GM21526 (cell line): ENCODE data around the gene IBA57.

Experiments used
- ATAC-seq: cut with Tn5 transposase; IDR thresholded peaks from one replicate; pipeline ENCODE4 v1.9.1; 2021; ENCODE audit warnings: moderate library complexity; ENCODE audit not compliant: unreplicated experiment, low FRiP score

IBA57 gene

DNA sequence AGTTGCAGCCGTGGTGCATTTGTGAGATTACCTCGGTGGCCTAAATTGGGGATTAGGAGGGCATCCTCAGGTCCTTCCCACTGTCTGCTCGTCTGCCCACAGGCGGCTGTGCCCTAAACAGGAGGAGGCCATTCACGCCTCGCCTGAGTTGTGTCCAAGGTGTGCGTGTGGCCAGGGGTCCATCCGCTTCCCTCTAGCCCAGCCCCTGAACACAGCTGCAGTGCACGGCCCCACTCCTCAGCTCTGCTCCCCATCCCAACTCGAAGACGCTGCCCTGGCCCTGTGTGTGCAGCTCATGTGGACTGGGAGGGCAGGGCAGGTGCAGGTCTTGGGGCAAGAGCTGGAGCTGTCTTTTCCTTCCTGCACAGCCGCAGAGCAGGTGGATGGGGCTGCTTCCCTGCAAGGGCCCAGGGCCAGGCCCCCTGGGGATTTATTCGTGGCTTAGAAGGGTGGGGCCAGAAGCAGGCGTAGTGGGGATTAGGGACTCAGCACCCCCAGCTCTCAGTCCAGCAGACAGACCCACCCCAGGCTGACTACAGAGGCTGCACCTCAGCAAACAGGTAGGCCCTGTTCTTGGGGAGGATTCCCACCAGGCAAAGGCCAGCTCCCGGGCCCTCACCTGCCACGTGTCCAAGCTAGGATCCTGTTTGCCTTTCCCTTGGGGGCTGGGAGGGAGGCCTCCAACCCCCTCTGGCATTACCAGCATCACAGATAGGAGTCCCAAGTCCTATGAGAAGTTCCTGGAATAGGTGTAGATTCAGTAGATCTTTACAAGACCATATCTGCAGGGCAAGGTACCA is 21.2 kb upstream of the IBA57 start:
- no peak for ATAC-seq

DNA sequence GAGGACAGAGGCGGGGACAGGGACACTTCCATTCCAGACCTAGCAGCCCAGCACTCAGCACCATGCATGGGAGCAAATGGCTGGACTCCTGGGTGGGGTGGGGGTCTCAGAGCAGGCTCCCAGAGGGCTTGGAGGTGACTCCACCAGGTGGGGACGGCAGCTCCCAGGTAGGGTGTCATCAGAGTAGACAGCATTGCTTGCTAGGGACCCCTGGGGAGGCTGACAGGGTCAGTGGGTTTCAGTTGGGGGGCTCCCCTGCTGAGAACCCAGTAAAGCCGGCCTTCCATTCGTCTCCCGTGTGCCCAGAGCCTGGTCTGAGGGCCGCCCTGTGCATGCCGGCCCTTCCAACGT is 20.6 kb upstream of the IBA57 start:
- ATAC-seq, result no peak

DNA sequence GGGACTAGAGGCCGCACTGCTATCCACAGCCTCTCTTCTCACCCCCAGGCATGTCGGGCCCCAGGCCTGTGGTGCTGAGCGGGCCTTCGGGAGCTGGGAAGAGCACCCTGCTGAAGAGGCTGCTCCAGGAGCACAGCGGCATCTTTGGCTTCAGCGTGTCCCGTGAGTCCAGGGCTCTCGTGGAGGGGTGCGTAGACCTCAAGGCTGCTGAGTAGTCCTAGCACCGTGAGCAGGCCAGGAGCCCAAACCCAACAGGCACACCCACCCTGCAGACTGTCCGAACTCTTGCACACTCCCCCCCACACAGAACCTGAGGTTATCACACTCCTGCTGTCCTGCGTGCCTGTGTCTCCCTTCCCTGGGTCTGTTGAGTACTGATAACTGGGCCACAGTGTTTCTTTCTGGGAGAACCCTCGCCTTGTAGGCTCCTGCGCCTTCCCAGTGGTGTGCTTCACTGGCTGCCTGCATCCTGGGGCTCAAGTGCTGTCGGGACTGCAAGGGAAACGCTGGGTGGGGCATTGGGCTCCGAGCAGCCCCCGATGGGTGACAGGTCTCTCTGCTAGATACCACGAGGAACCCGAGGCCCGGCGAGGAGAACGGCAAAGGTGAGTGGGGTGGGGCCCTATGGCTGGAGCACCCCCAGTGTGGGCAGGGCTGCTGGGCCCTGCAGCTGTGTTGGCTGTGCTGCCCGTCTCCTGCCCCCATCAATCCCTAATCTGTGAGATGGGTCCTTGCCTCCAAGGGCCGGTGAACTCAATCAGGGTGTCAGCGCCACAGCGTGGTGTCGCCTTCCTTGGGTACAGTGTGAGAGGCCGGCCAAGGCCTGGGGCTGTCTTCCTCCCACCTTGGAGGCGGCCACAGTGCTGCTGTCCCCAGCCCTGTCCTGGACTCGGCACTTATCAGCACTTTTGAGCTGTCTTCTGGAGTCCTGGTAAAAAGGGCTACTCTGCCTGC is 19.9 kb upstream of the IBA57 start:
- no peak for ATAC-seq

DNA sequence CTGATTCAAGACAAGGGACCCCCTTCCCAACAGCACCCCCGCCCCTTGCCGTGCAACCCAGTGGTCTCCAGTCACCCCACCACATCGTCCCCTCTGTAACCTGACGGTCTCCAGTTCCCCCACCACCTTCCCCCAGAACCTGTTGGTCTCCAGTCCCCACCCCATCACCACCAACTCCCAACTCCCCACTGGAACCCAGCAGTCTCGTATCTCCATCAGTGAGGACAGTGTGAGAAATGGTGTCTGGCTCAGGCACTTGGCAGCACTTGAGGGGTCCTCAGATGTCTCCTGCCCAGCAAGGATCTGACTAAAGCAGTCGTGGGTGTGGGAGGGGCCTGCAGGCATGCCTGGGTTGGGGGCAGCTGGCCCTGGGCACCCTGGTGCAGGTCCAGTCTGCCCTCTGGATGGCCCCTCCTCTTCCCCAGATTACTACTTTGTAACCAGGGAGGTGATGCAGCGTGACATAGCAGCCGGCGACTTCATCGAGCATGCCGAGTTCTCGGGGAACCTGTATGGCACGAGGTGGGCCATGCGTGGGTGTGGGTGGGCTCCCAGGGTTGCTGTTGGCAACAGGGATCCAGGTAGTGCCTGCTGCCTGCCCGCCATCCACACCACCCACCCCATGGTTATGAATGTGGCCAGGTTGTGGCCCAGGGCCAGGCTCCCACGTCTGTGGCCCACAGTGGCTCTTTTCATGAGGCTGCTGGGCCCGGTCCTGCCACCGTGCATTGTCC is 19.0 kb upstream of the IBA57 start:
- ATAC-seq, result no peak

DNA sequence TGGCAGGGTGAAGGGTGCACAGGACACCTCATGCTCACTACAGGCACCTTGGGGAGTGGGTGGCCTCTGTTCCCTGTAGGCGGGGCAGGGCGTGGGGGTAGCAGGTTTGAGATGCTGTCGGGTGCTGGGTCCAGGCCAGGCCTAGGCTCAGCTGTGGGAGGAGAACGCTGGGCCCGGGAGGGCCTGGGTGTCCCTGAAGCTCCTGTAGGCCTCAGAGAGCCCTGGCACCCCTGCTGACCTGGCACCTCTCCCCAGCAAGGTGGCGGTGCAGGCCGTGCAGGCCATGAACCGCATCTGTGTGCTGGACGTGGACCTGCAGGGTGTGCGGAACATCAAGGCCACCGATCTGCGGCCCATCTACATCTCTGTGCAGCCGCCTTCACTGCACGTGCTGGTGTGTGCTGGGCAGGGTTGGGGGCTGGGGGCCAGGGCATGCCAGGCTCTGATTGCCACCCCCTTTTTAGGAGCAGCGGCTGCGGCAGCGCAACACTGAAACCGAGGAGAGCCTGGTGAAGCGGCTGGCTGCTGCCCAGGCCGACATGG is 18.4 kb upstream of the IBA57 start:
- no peak for ATAC-seq

DNA sequence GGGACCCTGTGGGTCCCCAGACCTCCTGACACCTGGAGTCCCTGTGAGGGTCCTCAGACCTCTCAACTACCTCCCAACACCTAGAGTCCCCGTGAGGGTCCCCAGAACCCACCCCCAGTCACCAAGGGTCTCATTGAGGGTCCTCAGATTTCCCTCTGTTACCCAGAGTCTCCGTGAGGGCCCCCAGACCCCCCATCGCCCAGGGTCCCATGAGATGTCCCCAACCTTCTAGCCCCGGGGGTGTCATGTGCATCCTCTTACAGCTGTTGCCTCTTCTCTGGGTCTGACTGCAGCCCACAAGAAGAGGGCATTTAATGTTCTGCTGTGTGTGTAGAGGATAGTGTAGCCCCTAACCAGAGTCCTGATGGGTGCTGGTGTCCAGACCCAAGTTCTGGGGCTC is 17.8 kb upstream of the IBA57 start:
- ATAC-seq, result no peak

DNA sequence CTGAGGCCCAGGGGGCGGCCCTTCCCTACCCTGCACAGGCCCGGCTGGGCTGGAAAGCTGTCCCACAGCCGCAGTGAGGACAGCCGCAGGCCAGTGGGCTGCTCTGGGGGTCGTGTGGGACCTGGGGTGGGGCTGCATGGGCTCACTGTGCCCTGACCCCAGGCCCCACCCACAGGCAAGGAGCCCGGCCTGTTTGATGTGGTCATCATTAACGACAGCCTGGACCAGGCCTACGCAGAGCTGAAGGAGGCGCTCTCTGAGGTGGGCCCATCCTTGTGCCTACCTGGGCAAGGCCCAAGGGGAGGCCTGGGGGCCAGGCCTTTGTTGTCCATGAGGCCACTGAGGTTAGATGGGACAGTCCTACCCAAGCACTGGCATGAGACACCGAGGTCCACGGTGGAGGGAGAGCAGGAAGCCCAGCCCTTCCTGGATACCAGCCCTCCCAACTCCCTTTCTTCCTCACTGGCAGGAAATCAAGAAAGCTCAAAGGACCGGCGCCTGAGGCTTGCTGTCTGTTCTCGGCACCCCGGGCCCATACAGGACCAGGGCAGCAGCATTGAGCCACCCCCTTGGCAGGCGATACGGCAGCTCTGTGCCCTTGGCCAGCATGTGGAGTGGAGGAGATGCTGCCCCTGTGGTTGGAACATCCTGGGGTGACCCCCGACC is 17.3 kb upstream of the IBA57 start:
- ATAC-seq, result no peak

DNA sequence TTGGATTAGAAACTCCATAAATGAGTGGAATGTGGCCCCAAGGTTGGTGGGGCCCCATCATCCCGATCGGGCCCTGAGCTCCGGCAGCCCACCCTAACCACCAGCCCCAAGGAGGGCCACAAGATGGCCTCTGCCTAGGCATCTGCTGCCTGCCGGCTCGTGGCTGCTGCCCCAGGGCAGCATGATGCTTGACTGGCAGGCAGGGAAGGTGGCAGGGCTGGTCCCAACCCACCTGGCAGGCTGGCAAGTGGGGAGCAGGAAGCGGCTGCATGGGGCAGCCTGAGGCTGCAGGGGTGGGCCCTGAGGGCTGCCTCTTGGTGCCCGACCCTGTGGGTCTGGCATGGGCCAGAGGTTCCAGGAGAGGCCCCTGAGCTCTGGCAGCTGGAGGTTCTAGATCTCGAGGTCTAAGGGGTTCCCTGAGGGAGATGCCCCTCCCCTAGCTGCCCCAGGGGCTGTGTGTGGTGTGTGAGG is 16.6 kb upstream of the IBA57 start:
- no peak for ATAC-seq

DNA sequence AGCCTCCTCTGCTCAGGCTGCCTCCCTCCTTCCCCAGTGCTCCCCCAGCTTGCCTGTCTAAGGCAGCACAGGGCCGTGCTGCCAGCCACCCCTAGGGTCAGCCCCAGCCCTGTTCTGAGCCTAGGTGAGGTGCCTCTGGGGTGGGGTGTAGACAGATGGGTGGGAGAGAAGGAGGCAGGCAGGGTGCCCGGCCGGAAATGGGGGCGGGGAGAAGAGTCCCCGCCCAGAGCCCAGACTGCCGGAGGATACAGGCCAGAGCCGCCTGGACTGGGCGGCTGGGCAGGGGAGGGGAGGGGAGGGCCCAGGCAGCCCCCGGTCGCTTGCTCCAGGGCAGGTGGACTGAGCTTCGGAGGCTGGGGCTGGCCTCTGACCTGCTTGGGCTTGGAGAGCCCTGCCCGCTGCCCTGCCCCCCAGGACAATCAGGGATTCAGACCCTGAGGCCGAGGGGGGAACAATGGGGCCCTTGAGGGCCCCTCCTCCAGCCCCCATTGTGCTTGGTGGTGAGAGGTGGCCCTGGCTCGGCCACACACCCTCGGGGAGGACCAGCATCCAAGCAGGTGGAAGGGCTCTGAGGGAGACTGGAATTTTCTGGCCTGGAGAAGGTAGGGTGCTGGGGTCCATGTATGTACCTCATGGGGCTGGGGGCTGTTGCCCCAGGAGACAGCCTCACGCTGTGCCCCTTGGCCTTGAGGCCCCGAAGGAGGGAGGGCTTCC is 16.0 kb upstream of the IBA57 start, which contains the start of gene GJC2:
Gene GJC2, plus strand, starts transcription at position 525 of the 714 bp plus-strand sequence. CDS start 7,829 bp downstream, outside the sequence.
- ATAC-seq, result no peak

DNA sequence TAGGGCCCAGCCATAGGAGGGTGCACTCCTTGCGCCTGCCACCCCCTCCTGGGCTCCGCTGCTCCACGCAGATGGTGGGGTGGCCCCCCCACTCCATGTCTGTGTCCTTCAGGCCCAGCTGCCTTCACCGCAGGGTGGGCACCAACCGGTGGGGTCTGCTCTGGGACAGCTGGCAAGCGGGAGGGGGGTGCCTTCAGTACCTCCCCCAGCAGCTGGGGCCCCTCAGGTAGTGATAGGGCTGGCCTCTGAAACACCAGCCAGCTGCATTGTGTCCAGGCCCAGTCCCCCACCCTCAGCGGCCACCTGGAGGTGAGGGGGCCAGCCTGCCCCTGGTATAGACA is 15.5 kb upstream of the IBA57 start:
- no peak for ATAC-seq

DNA sequence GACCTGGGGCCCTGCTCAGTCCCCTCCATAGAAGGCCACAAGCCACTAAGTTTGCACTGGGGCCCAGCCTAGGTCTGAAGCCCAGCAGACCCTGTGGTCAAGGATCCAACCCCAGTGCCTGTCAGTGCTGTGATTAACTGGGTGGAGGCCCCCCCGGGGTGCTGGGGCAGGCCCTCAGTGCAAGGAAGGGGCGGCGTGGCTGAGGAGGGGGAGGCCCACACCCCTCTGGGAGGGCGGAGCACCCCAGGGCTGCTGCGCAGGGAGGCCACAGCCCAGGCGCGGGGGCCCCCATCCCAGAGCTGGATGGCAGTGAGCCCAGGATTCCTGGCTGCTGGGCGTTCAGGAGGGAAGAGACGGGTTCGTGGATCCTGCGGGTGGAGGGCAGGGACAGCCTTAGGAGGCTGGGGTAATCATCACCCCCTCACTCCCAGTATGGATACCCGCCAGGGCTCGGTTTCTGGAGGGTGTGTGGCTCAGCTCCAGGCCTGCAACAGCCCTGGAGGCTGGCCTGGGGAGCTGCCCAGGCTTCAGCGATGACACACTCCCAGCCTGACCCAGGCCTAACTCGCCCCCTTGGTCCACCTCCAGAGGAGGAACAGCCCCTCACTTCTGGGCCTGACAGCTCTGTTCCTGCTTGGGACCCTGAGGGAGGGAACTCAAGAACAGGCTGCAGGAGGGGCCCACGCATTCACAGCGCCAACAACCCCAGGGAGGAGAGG is 15.0 kb upstream of the IBA57 start:
- no peak for ATAC-seq

DNA sequence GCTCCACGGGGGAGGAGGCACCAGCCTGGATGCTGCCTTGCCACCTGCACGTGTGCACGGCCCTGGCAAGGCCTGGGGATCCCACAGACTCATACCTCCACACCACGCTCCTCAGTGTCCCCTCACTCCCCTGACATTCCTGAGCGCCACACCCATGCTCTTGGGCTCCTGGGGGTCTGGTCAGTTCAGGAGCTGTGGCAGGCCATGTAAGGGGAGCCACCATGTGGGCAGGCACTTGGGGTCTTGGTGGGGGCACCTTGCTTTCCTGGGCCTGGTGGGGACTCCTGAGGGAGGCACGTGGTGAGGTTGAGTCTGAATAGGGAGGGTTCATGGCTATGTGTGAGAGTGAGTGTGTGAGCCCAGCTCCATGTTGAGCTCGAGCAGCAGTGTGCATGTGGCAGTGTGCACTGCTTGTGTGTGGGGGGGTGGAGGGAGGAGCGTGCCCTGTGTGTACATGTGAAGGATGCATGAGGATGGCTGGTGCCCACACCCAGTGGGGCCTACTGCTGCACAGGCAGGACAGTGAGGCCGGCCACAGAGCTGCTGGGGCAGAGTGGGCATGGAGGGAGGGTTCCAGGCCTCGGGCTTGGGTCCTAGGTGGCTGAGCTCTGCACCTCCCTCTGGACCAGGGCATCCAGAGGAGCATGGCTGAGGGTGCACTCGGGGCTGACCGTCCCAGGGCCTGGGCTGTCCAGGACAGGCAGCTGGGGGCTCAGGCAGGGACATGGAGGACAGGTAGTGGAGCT is 14.3 kb upstream of the IBA57 start:
- ATAC-seq, result no peak

DNA sequence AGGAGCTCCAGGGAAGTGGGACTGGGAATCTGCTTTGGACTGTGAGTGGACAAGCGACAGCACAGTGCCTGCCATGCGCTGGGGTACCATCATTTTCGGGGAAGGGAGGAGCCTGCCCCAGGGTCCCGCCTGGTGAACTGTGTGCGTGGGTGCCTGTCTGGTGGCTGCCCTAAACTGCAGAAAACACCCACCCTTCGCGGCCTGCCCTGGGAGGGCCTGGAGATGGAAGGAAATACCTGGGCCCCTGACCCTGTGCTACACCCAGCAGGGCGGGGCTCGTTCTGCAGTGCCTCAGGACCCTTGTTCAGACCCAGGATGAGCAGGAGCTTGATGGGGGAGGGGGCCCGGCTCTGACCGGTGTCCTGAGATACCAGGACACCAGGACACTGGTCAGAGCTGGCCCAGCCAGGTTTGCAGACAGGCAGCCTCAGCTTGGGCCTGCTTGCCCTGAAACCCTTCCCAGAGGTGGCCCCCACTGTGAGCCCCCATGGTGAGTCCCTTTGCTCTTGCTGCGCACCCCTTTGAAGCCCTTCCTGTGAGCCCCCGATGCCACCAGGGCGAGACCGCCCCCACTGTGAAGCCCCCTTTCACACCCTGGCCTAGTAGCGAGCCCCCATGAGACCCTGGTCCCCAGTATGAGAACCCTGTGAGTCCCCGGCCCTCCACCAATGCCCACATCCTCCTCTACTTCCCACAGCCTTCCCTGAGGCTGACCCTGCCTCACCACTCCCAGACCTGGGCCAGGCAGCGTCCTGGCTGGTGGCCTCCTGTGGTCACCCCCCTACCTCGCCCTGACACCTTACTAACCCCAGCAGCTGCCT is 13.3 kb upstream of the IBA57 start:
- no peak for ATAC-seq

DNA sequence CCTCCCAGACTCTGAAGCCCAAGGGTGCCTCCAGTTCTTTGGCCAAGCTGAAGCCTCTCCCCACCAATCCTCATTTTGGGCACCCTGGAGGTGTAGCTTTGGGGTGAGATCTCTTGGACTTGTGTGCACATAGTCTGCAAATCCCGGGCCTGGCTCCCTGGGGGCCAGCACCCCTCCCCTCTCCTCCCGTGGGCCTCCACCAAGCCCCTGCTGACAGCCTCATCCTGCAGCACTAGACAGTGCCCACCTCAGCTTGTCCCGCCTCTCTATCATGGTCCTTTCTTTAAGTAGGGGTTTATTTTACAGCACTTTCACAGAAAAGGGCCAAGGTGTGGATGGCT is 12.7 kb upstream of the IBA57 start:
- ATAC-seq, result no peak

DNA sequence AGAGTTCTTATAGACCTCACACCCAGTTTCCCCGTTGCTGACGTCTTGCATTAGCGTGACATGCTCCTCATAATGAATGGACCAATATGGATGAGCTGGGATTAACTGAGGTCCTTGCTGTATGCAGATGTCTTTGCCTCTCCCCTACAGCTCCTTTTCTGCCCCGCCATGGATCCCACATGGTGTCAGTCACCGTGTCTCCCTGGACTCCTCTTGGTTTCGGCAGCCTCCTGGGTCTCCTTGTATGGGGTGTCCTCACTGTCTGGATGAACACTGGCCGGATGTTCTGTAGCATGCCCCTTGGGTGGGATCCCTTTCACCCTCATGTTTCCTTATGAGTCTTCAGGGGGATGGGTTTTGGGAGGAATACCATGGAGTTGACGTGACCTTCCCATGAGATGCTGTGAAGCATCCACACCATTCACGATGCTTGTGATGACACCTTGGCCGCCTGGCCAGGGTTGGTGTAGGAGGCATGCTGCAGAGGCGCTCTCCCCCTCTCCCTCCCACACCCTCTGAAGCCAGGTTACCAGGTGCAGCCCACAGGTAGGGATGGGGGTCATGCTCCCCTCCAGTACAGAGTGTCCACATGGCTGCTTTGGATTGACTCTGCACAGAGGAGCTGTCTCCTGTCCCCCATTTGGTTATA is 11.5 kb upstream of the IBA57 start:
- no peak for ATAC-seq

DNA sequence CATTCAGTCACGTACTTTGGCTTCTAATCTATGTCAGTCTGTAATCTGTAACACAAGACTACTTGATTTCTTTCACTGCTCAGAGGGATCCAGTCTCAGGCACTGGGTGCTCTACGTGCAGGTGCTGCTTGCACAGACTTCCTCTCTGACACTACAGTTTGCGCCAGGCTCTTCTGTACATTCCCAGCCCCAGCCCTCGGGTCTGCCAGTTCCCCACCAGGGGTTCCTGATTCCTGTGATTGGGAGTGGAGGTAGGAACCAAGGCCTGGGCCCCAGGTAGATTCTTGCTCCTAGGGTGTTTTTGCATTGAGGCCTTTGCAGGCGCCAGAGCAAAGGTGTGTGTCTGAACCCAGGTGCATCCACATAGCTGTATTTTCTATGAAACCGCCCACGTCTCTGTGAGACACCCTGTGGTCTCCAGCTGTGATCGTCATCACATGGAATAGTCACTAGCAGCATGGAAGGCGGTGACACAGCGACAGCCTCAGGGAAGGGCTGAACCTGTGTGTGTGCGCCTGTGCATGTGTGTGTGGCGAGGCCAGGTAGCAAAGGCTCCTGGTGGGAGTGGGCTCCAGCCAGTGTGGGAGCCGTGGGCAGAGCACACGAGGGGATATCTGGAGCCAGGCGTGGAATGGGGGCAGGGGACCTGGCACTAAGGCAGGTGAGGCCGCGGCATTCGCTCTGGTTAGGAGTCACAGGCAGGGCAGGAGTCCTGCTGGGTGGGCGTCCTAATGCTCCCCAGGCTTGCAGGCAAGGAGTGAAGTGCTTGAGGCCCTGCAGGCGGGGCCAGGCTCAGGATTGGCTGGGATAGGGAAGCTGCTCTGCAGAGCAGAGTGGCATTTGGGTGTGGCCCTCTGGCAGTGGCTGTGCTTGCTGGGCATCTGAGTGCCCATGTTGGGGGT is 10.7 kb upstream of the IBA57 start:
- no peak for ATAC-seq
